GM12878 (cell line): ENCODE data around the gene SIX3.

Experiments used
- CTCF ChIP-seq, 3 experiments: IDR thresholded peaks in 2 of 3; conservative IDR thresholded peaks in 1 of 3; 2 replicates each; pipeline ENCODE4 v1.5.1; 2011; ENCODE audit warnings: low read depth in 3 of 3, low read length in 3 of 3, mild to moderate bottlenecking in 3 of 3, control low read depth in 2 of 3, moderate library complexity in 2 of 3, inconsistent platforms in 1 of 3, mixed read lengths in 1 of 3; ENCODE audit not compliant: control insufficient read depth in 2 of 3, insufficient read depth in 1 of 3; ENCODE audit errors: extremely low read depth in 1 of 3
- FOS ChIP-seq: IDR thresholded peaks from 3 replicates; pipeline ENCODE4 v1.6.1; 2011; ENCODE audit warnings: borderline replicate concordance; ENCODE audit not compliant: insufficient read length; ENCODE audit errors: extremely low read depth
- FOXM1 ChIP-seq: IDR thresholded peaks from 2 replicates; pipeline ENCODE4 v1.6.1; 2012; ENCODE audit warnings: low read depth, mild to moderate bottlenecking, inconsistent platforms, low read length, moderate library complexity
- GATAD2B ChIP-seq: fragments of 450-650 bp; conservative IDR thresholded peaks from 2 replicates; pipeline ENCODE4 v1.6.1; 2017; ENCODE audit warnings: low read depth, mild to moderate bottlenecking, moderate library complexity
- IKZF1 ChIP-seq: fragments of 450-650 bp; conservative IDR thresholded peaks from 2 replicates; pipeline ENCODE4 v1.6.1; 2017; ENCODE audit warnings: antibody characterized with exemption, mild to moderate bottlenecking
- JUND ChIP-seq: IDR thresholded peaks from 2 replicates; pipeline ENCODE4 v1.6.1; 2012; ENCODE audit warnings: low read depth, mild to moderate bottlenecking, low read length, improper control_type of control experiment, moderate library complexity
- RAD21 ChIP-seq: IDR thresholded peaks from 2 replicates; pipeline ENCODE4 v1.6.1; 2011; ENCODE audit warnings: mild to moderate bottlenecking, low read depth, low read length, moderate library complexity; ENCODE audit not compliant: insufficient read depth
- REST ChIP-seq: IDR thresholded peaks from 2 replicates; pipeline ENCODE4 v1.6.1; 2012; ENCODE audit warnings: mild to moderate bottlenecking, low read depth, low read length
- RFX5 ChIP-seq: IDR thresholded peaks from 2 replicates; pipeline ENCODE4 v1.6.1; 2011; ENCODE audit warnings: low read depth, low read length, improper control_type of control experiment
- SIN3A ChIP-seq: IDR thresholded peaks from 2 replicates; pipeline ENCODE4 v1.6.1; 2012; ENCODE audit warnings: low read depth, low read length, improper control_type of control experiment
- TAF1 ChIP-seq: IDR thresholded peaks from 2 replicates; pipeline ENCODE4 v1.6.1; 2011; ENCODE audit warnings: mild to moderate bottlenecking, low read depth, low read length, borderline replicate concordance

GRCh38 chr2:44940049-44940494 lies 1.4 kb upstream of the SIX3 start:
- TF ChIP-seq SIN3A: no peak
- no peak for TF ChIP-seq FOXM1
- TF ChIP-seq CTCF (IDR thresholded peaks at IDR 0.05 in 2 of 3, conservative IDR thresholded peaks at IDR 0.05 in 1 of 3; ENCODE audit: control insufficient read depth in 2 of 3, extremely low read depth in 1 of 3, insufficient read depth in 1 of 3, low read depth in 3 of 3, low read length in 3 of 3): no peak
- no peak for TF ChIP-seq FOS
- TF ChIP-seq RFX5: no peak
- TF ChIP-seq REST: no peak
- no peak for TF ChIP-seq IKZF1
- no peak for TF ChIP-seq JUND
- TF ChIP-seq TAF1: no peak
- TF ChIP-seq RAD21: no peak
- no peak for TF ChIP-seq GATAD2B
